ELF-1 (cell line): ENCODE data around the gene MYBPHL.
A peak's percentile ranks its signal among the peaks of the same experiment; 100 is the strongest.

Experiments
- DNase-seq: peaks from one replicate; pipeline ENCODE4 v3.0.0-alpha.2; 2016; ENCODE audit warnings: low read depth, low spot score

MYBPHL gene

GRCh38 chr1:109252893-109253802 lies 53.7 kb downstream of the MYBPHL start:
- DNase-seq = no peak

GRCh38 chr1:109252167-109252892 lies 54.5 kb downstream of the MYBPHL start:
- DNase-seq = no peak

- no peak for DNase-seq
These were observed 55.3 kb downstream of the MYBPHL start for GRCh38 chr1:109251277-109252166.

GRCh38 chr1:109250454-109251276 lies 56.1 kb downstream of the MYBPHL start:
- DNase-seq = no peak

- DNase-seq = no peak
These were observed 57.0 kb downstream of the MYBPHL start for GRCh38 chr1:109249654-109250401.

- peak; percentile 91 for DNase-seq
These were observed 57.8 kb downstream of the MYBPHL start, which contains the start of gene CELSR2 for GRCh38 chr1:109248797-109249629. Gene CELSR2, plus strand, starts transcription at chr1:109249539. Its CDS starts 541 bp downstream, at chr1:109250080.

GRCh38 chr1:109248444-109248796 lies 58.4 kb downstream of the MYBPHL start:
- DNase-seq = no peak

- no peak for DNase-seq
These were observed 59.1 kb downstream of the MYBPHL start for GRCh38 chr1:109247401-109248365.

GRCh38 chr1:109246141-109246551 lies 60.7 kb downstream of the MYBPHL start:
- no peak for DNase-seq

- no peak for DNase-seq
These were observed 62.8 kb downstream of the MYBPHL start for GRCh38 chr1:109243860-109244552.

- DNase-seq = no peak
These were observed 63.6 kb downstream of the MYBPHL start for GRCh38 chr1:109243221-109243620.

- DNase-seq = no peak
These were observed 64.4 kb downstream of the MYBPHL start for GRCh38 chr1:109242387-109242786.
